H1 (cell line): ENCODE data around the gene TP53I11. TPM values are rescaled to one million over a fixed set of nuclear protein-coding genes. Genes with fewer than 3 reads are reported as not detected.
A peak's percentile ranks its signal among the peaks of the same experiment; 100 is the strongest.

Experiments used
- CTCF ChIA-PET: fragments of 300-600 bp; sonication (Branson Sonifier 250); formaldehyde crosslinking; loops from one replicate; lab custom pipeline; 2021; ENCODE audit not compliant: partially characterized antibody; lab: Charles Lee
- POLR2A ChIA-PET: fragments of 300-600 bp; sonication (Branson Sonifier 250); formaldehyde crosslinking; loops from one replicate; lab custom pipeline; 2021; ENCODE audit warnings: inconsistent platforms; ENCODE audit not compliant: partially characterized antibody; lab: Charles Lee
- DNase-seq, 2 experiments: peaks; one replicate each; pipeline versions ENCODE4 v3.0.0 to v3.0.0-alpha.2; 2010 to 2022; ENCODE audit warnings: low spot score in 2 of 2, low read depth in 1 of 2, mixed read lengths in 1 of 2
- FAIRE-seq: peaks from 2 replicates; lab custom pipeline; 2011; peaks lifted over from hg19 to GRCh38; lab: Jason Lieb, UNC
- H2AFZ ChIP-seq: 2 replicates; pipeline ENCODE4 v1.8.1; 2012; ENCODE audit warnings: low read length, inconsistent platforms
- H2AK5ac ChIP-seq: 2 replicates; pipeline ENCODE4 v1.6.1; 2013; ENCODE audit warnings: low read depth, low read length
- H2BK120ac ChIP-seq: replicated peaks from 2 replicates; pipeline ENCODE3; 2013; ENCODE audit warnings: low read depth, low read length, inconsistent platforms
- H2BK12ac ChIP-seq: 2 replicates; pipeline ENCODE4 v1.6.1; 2013; ENCODE audit warnings: low read depth, low read length
- H2BK15ac ChIP-seq: 2 replicates; pipeline ENCODE4 v1.6.1; 2013; ENCODE audit warnings: low read length
- H2BK20ac ChIP-seq: 2 replicates; pipeline ENCODE4 v1.6.1; 2013; ENCODE audit warnings: low read length
- H2BK5ac ChIP-seq: 2 replicates; pipeline ENCODE4 v1.6.1; 2013; ENCODE audit warnings: low read depth, low read length
- H3K14ac ChIP-seq: 2 replicates; pipeline ENCODE4 v1.6.1; 2013; ENCODE audit warnings: inconsistent platforms; ENCODE audit not compliant: insufficient read length
- H3K18ac ChIP-seq: 2 replicates; pipeline ENCODE4 v1.6.1; 2013; ENCODE audit warnings: low read length; ENCODE audit errors: extremely low read depth
- H3K23ac ChIP-seq: 2 replicates; pipeline ENCODE4 v1.6.1; 2013; ENCODE audit warnings: inconsistent platforms; ENCODE audit not compliant: insufficient read length
- H3K23me2 ChIP-seq: 2 replicates; pipeline ENCODE4 v1.6.1; 2013; ENCODE audit warnings: low read depth, low read length
- H3K27ac ChIP-seq: 2 replicates; pipeline ENCODE4 v1.6.1; 2011; ENCODE audit warnings: low read depth, low read length, inconsistent platforms
- H3K27me3 ChIP-seq, 4 experiments: replicated peaks in 1 of 4; 1 replicate in 1 of 4; 2 replicates in 3 of 4; pipeline versions ENCODE4 v1.6.1 to v1.8.1; 2011 to 2013; ENCODE audit warnings: low read length in 3 of 4, mild to moderate bottlenecking in 3 of 4, inconsistent platforms in 2 of 4, mixed read lengths in 2 of 4, moderate library complexity in 1 of 4; ENCODE audit not compliant: control insufficient read depth in 3 of 4, insufficient read depth in 3 of 4; ENCODE audit errors: extremely low read depth in 1 of 4
- H3K36me3 ChIP-seq, 4 experiments: 2 replicates each; pipeline versions ENCODE4 v1.6.1 to v1.8.1; 2011 to 2013; ENCODE audit warnings: mild to moderate bottlenecking in 4 of 4, low read length in 3 of 4, moderate library complexity in 2 of 4, control low read depth in 1 of 4, inconsistent platforms in 1 of 4; ENCODE audit not compliant: insufficient read depth in 4 of 4, control insufficient read depth in 2 of 4
- H3K4ac ChIP-seq: replicated peaks from 2 replicates; pipeline ENCODE3; 2013; ENCODE audit warnings: low read length, low read depth, mixed read lengths, inconsistent platforms; ENCODE audit not compliant: insufficient read length
- H3K4me1 ChIP-seq, 4 experiments: replicated peaks in 1 of 4; 1 replicate in 1 of 4; 2 replicates in 3 of 4; pipeline versions ENCODE4 v1.6.1 to v1.8.1; 2011 to 2013; ENCODE audit warnings: low read length in 3 of 4, inconsistent platforms in 2 of 4, mixed read lengths in 1 of 4; ENCODE audit not compliant: insufficient read depth in 4 of 4, control insufficient read depth in 3 of 4
- H3K4me2 ChIP-seq, 2 experiments: 2 replicates each; pipeline versions ENCODE4 v1.6.1 to v1.8.1; 2011 to 2013; ENCODE audit warnings: low read depth in 2 of 2, low read length in 2 of 2, control low read depth in 1 of 2, inconsistent platforms in 1 of 2, mild to moderate bottlenecking in 1 of 2; ENCODE audit not compliant: insufficient read depth in 1 of 2
- H3K4me3 ChIP-seq, 4 experiments: fragments of 200-600, 300-600 bp in 1 of 4; sonication (generic), shearing (Covaris generic), sonication (Bioruptor Twin) in 1 of 4; 2 replicates each; pipeline versions ENCODE4 v1.5.1 to v1.8.1; 2011 to 2016; ENCODE audit warnings: low read length in 4 of 4, low read depth in 3 of 4, control low read depth in 2 of 4, inconsistent platforms in 2 of 4, mild to moderate bottlenecking in 2 of 4, mixed read lengths in 1 of 4, moderate library complexity in 1 of 4; ENCODE audit not compliant: insufficient read depth in 2 of 4; ENCODE audit errors: extremely low read depth in 1 of 4
- H3K56ac ChIP-seq: replicated peaks from 2 replicates; pipeline ENCODE3; 2013; ENCODE audit warnings: low read depth, mild to moderate bottlenecking, mixed read lengths, low read length, inconsistent platforms; ENCODE audit not compliant: insufficient read length
- H3K79me1 ChIP-seq: 2 replicates; pipeline ENCODE4 v1.6.1; 2013; ENCODE audit warnings: low read depth, low read length, control low read depth
- H3K79me2 ChIP-seq, 2 experiments: 2 replicates each; pipeline versions ENCODE4 v1.6.1 to v1.8.1; 2012 to 2013; ENCODE audit warnings: low read length in 2 of 2, mild to moderate bottlenecking in 2 of 2, inconsistent platforms in 1 of 2; ENCODE audit not compliant: insufficient read depth in 2 of 2, control insufficient read depth in 1 of 2
- H3K9ac ChIP-seq, 4 experiments: replicated peaks in 1 of 4; 1 replicate in 1 of 4; 2 replicates in 3 of 4; pipeline versions ENCODE4 v1.6.1 to v1.8.1; 2011 to 2013; ENCODE audit warnings: low read depth in 3 of 4, low read length in 3 of 4, control low read depth in 2 of 4, mild to moderate bottlenecking in 2 of 4, moderate library complexity in 2 of 4, inconsistent platforms in 1 of 4; ENCODE audit errors: extremely low read depth in 1 of 4
- H3K9me3 ChIP-seq, 2 experiments: 2 replicates each; pipeline versions ENCODE4 v1.6.1 to v1.8.1; 2012 to 2013; ENCODE audit warnings: mild to moderate bottlenecking in 2 of 2, moderate library complexity in 2 of 2, control low read depth in 1 of 2, inconsistent platforms in 1 of 2, low read depth in 1 of 2, low read length in 1 of 2, mixed read lengths in 1 of 2; ENCODE audit not compliant: insufficient read depth in 2 of 2
- H4K20me1 ChIP-seq, 2 experiments: replicated peaks in 1 of 2; 2 replicates each; pipeline versions ENCODE3 to v1.8.1; 2011 to 2013; ENCODE audit warnings: inconsistent platforms in 2 of 2, low read length in 2 of 2, mild to moderate bottlenecking in 1 of 2; ENCODE audit not compliant: insufficient read depth in 2 of 2, control insufficient read depth in 1 of 2
- H4K5ac ChIP-seq: 2 replicates; pipeline ENCODE4 v1.6.1; 2013; ENCODE audit warnings: low read length, low read depth, mixed read lengths, inconsistent platforms; ENCODE audit not compliant: insufficient read length
- H4K8ac ChIP-seq: 2 replicates; pipeline ENCODE4 v1.8.0; 2013; ENCODE audit warnings: mild to moderate bottlenecking, moderate library complexity, low read length, inconsistent platforms; ENCODE audit not compliant: insufficient read depth; ENCODE audit errors: extremely low read depth
- H4K91ac ChIP-seq: replicated peaks from 2 replicates; pipeline ENCODE3; 2013; ENCODE audit warnings: low read length, mixed read lengths, inconsistent platforms; ENCODE audit not compliant: insufficient read length
- RAD21 ChIP-seq, 2 experiments: IDR thresholded peaks in 1 of 2; conservative IDR thresholded peaks in 1 of 2; 2 replicates each; pipeline ENCODE4 v1.6.1; 2011; ENCODE audit warnings: low read depth in 2 of 2, low read length in 2 of 2, improper control_type of control experiment in 1 of 2, inconsistent platforms in 1 of 2, mild to moderate bottlenecking in 1 of 2, moderate library complexity in 1 of 2
- RFX5 ChIP-seq: IDR thresholded peaks from 2 replicates; pipeline ENCODE4 v1.6.1; 2011; ENCODE audit warnings: low read depth, low read length, improper control_type of control experiment, borderline replicate concordance
- WGBS, 2 experiments: shearing (Covaris generic) in 1 of 2; methylation state at CpG; one replicate each; pipeline versions ENCODE4 v1.1.6 to v1.1.7; 2013 to 2015; ENCODE audit warnings: low lambda C conversion rate in 2 of 2, mixed read lengths in 2 of 2, inconsistent platforms in 1 of 2, low coverage in 1 of 2, missing lambda C conversion rate in 1 of 2; ENCODE audit not compliant: insufficient replicate concordance in 2 of 2, insufficient coverage in 1 of 2, insufficient read length in 1 of 2; ENCODE audit errors: extremely low coverage in 1 of 2, missing lambda C conversion rate in 1 of 2; 5-methylcytosine and 5-hydroxymethylcytosine counted together
- polyA plus RNA-seq, 7 experiments: library from polyadenylated mRNA; depleted of rRNA in 3 of 7; stranded (reverse) in 5 of 7; unstranded in 2 of 7; fragments of >200 nt in 5 of 7; fragments of 200-250 nt in 2 of 7; gene quantifications; 1 replicate in 5 of 7; 2 replicates in 1 of 7; 4 replicates in 1 of 7; pipeline versions ENCODE4 v1.2.1 to v1.2.3, GENCODE V29; 2011 to 2013; ENCODE audit warnings: missing spikeins in 2 of 7, mixed read lengths in 2 of 7
- total RNA-seq: library from RNA; stranded (reverse); fragmentation: NEBNext Ultra II Directional; extraction: Animal tissue kit (Norgen Biotek cat#: 25700); gene quantifications from 2 replicates; pipeline ENCODE4 v1.2.1, GENCODE V29; 2021

TP53I11 gene
- total and polyA plus RNA-seq, 2 of the 8 experiments (the other 6 are each of a cell fraction or from before 2014, with no cell fraction given): 34.0 to 46.3 TPM

DNA sequence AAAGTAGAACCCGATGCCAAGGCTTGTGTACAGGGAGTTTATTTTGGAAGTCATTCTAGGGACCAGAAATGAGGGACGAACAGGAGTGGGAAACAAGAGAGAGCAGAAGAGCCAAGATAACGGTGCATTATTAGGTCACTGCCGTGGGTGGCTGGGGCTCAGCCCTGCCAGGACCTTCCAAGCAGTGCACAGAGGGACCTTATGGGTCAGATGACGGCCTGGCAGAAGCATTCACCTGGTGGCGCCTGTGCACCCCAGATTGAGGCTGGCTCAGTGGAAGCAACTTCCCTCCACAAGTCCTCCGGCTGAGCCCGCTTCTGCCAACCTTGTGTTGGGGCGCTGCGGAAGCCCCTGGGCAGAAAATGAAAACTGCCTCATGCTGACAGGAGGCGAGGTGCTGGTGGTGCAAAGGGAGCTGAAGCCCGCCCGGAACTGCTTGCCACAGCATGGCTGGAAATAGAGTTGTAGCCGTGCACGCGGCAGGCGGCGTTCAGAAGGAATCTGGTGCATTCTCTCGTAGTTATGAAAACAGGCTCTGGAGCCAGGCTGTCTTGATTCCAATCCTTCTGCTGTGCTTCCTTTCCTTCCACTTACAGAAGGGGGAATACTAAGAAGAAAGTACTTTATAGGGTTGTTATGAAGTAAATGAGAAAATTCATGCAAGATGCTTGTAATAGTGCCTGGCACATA, 22.2 kb upstream of the TP53I11 start:
- no peak overlapping the region for H2BK12ac ChIP-seq
- CTCF ChIA-PET: interaction anchor here (1.3 to 38.2 kb wide), 5 partner anchors 12 to 132 kb away, joined by 3 to 731 read pairs (median 26); no protein-coding TSS in a partner anchor
- H3K18ac ChIP-seq: no peak overlapping the region
- no peak overlapping the region for H3K27ac ChIP-seq
- no peak overlapping the region for H4K91ac ChIP-seq
- no peaks in the 10 kb centered on the region for H3K9me3 ChIP-seq
- no peak overlapping the region for H3K14ac ChIP-seq
- no peaks in the 10 kb centered on the region for H3K36me3 ChIP-seq
- POLR2A ChIA-PET: interaction anchor here (1.5 kb wide), 1 partner anchor 13 kb away, joined by 3 read pairs; no protein-coding TSS in a partner anchor
- H4K20me1 ChIP-seq: no peaks in the 10 kb centered on the region
- no peak overlapping the region for H2AK5ac ChIP-seq
- no peak overlapping the region for H3K9ac ChIP-seq
- H3K4me2 ChIP-seq: no peak overlapping the region
- H3K23ac ChIP-seq: no peak overlapping the region
- no peak for FAIRE-seq
- H3K56ac ChIP-seq: no peak overlapping the region
- WGBS, 2 experiments: 96% methylated on average over 19 of the region's 19 CpGs; no CpG with 5 or more reads in 1 of the 2 experiments
- TF ChIP-seq RFX5: no peak
- 0 out of 4 replicates have a peak, but pooled peaks of 1 of the 2 experiments have one; percentile 10 for TF ChIP-seq RAD21 (IDR thresholded peaks at IDR 0.05 in 1 of 2, conservative IDR thresholded peaks at IDR 0.05 in 1 of 2; ENCODE audit: low read depth in 2 of 2, low read length in 2 of 2)
- H2BK5ac ChIP-seq: no peak overlapping the region
- no peak overlapping the region for H2AFZ ChIP-seq
- H4K5ac ChIP-seq: no peak overlapping the region
- no peaks in the 10 kb centered on the region for H3K23me2 ChIP-seq
- DNase-seq: no peak
- 0 out of 2 replicates have a peak overlapping the region, but pooled peaks have one; percentile 47 for H2BK15ac ChIP-seq
- no peaks in the 10 kb centered on the region for H3K27me3 ChIP-seq
- H3K79me2 ChIP-seq: no peaks in the 10 kb centered on the region
- no peak overlapping the region for H3K4me3 ChIP-seq
- no peak overlapping the region for H2BK120ac ChIP-seq
- no peak overlapping the region for H4K8ac ChIP-seq
- H3K4me1 ChIP-seq: peaks cover 2 to 17% (median 6%) of the 10 kb centered on the region in 4 experiments
- no peak overlapping the region for H2BK20ac ChIP-seq
- H3K4ac ChIP-seq: no peak overlapping the region
- H3K79me1 ChIP-seq: no peaks in the 10 kb centered on the region
